ENCODE data around the gene DLX6.

The DLX6 gene
- 0 to 0.05 (median 0) reads per million in 18 experiments for total RNA-seq

GRCh38 chr7:97005183-97006054 is at the start of gene DLX6:
TSS of gene DLX6 (plus strand) at chr7:97005553. CDS start at chr7:97005978, 425 bp downstream.
- DNase-seq, result no peak

- DNase-seq, result no peak
Measured at GRCh38 chr7:96959135-96959534, 46.2 kb upstream of the DLX6 start.

- DNase-seq, result no peak
Measured at GRCh38 chr7:96962221-96962885, 43.0 kb upstream of the DLX6 start.

- no peak for DNase-seq
Measured at GRCh38 chr7:96968981-96969380, 36.4 kb upstream of the DLX6 start.

GRCh38 chr7:96970739-96971138 is 34.6 kb upstream of the DLX6 start:
- no peak for DNase-seq

GRCh38 chr7:96973986-96974385 is 31.4 kb upstream of the DLX6 start:
- no peak for DNase-seq

GRCh38 chr7:96976106-96976505 is 29.2 kb upstream of the DLX6 start:
- DNase-seq, result no peak

- no peak for DNase-seq
Measured at GRCh38 chr7:96977445-96977844, 27.9 kb upstream of the DLX6 start.

GRCh38 chr7:96979551-96980276 is 25.6 kb upstream of the DLX6 start:
- no peak for DNase-seq

- DNase-seq, result no peak
Measured at GRCh38 chr7:96982586-96982985, 22.8 kb upstream of the DLX6 start.

- no peak for DNase-seq
Measured at GRCh38 chr7:96985992-96986391, 19.4 kb upstream of the DLX6 start.

GRCh38 chr7:96986901-96987300 is 18.5 kb upstream of the DLX6 start:
- no peak for DNase-seq

- no peak for DNase-seq
Measured at GRCh38 chr7:96987719-96988118, 17.6 kb upstream of the DLX6 start.

- DNase-seq, result no peak
Measured at GRCh38 chr7:96989241-96989858, 16.0 kb upstream of the DLX6 start.

- no peak for DNase-seq
Measured at GRCh38 chr7:96989859-96990317, 15.5 kb upstream of the DLX6 start.

- no peak for DNase-seq
Measured at GRCh38 chr7:96991546-96992191, 13.7 kb upstream of the DLX6 start.

GRCh38 chr7:96992192-96993005 is 13.0 kb upstream of the DLX6 start:
- no peak for DNase-seq

- DNase-seq, result no peak
Measured at GRCh38 chr7:96993094-96993865, 12.1 kb upstream of the DLX6 start.

GRCh38 chr7:96993980-96994379 is 11.4 kb upstream of the DLX6 start:
- DNase-seq, result no peak

GRCh38 chr7:96995406-96996110 is 9.8 kb upstream of the DLX6 start:
- DNase-seq, result no peak
